OCI-LY3 (cell line): ENCODE results near the gene ACBD6.

Experiments
- H2AFZ ChIP-seq: fragments of 200-600, 300-600 bp; shearing (Covaris generic); 2 replicates; pipeline ENCODE4 v1.6.0; 2014; ENCODE audit warnings: antibody characterized with exemption, low read depth, low read length
- H3K27ac ChIP-seq: fragments of 200-600, 300-600 bp; sonication (generic); 2 replicates; pipeline ENCODE4 v1.5.1; 2014; ENCODE audit warnings: mild to moderate bottlenecking, low read length, moderate library complexity, mixed read lengths
- H3K27me3 ChIP-seq: fragments of 200-600, 300-600 bp; sonication (generic); 2 replicates; pipeline ENCODE4 v1.6.1; 2014; ENCODE audit warnings: low read depth, low read length, mixed read lengths
- H3K36me3 ChIP-seq: fragments of 200-600, 300-600 bp; sonication (generic); replicated peaks from 2 replicates; pipeline ENCODE3; 2014; ENCODE audit warnings: low read depth, low read length, mixed read lengths
- H3K4me1 ChIP-seq: fragments of 300-600, 200-600 bp; sonication (generic); 2 replicates; pipeline ENCODE4 v1.6.1; 2014; ENCODE audit warnings: low read length, mixed read lengths
- H3K4me2 ChIP-seq: fragments of 200-600, 300-600 bp; sonication (generic); 2 replicates; pipeline ENCODE4 v1.6.1; 2014; ENCODE audit warnings: low read length, mixed read lengths
- H3K4me3 ChIP-seq: fragments of 300-600, 200-600 bp; sonication (generic); 2 replicates; pipeline ENCODE4 v1.5.1; 2014; ENCODE audit warnings: antibody characterized with exemption, mild to moderate bottlenecking, low read length, moderate library complexity
- H3K79me2 ChIP-seq: fragments of 300-600, 200-600 bp; shearing (Covaris generic); 2 replicates; pipeline ENCODE4 v1.6.1; 2014; ENCODE audit warnings: mild to moderate bottlenecking, low read length, mixed read lengths
- H3K9ac ChIP-seq: fragments of 300-600, 200-600 bp; shearing (Covaris generic); 2 replicates; pipeline ENCODE4 v1.6.0; 2014; ENCODE audit warnings: mild to moderate bottlenecking, low read length, moderate library complexity
- H3K9me3 ChIP-seq: fragments of 200-600, 300-600 bp; shearing (Covaris generic); 2 replicates; pipeline ENCODE4 v1.6.1; 2014; ENCODE audit warnings: low read length, mixed read lengths; ENCODE audit not compliant: insufficient read depth
- H4K20me1 ChIP-seq: fragments of 200-600, 300-600 bp; sonication (generic); 2 replicates; pipeline ENCODE4 v1.6.1; 2016; ENCODE audit warnings: low read length, mixed read lengths; ENCODE audit not compliant: insufficient read depth
- EZH2phosphoT487 ChIP-seq: fragments of 200-600 bp; shearing (Covaris generic); IDR thresholded peaks from 2 replicates; pipeline ENCODE4 v1.6.1; 2018; ENCODE audit warnings: antibody characterized with exemption, mixed run types, low read depth
- TF ChIP-seq, protein P1 (sequence below): fragments of 200-600, 300-600 bp; sonication (generic); IDR thresholded peaks from 2 replicates; pipeline ENCODE4 v1.5.1; 2014; ENCODE audit warnings: antibody characterized with exemption, low read length, low read depth

Gene ACBD6

DNA sequence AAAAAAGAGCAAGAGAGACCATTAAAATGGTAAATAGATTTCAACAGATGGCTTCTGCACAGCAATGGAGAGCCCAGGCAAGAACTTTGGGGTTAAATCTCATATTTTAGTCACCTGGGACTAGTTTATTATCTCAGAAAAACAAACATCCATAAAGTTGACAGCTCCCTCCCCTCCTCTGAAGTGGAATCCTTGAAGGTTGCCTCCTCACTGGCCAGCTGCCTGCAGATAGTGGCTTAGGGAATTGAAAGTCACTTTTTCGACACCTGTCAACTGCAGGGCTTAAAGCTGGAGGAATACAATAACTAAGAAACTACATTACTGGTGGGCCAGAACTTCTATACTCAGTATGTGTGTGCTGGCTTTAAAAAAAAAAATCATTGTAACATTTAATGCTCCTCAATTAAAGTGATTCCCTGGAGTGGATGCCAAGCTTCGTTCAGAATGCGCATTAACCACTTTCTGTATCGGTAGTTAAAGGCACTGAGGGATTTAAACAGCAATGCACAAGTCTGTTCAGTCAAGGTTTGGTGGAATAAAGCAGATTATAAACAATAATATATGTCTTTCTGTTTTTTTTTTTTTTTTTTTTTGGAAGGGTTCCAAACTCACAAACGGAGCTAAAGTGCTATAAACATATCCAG, 219.9 kb downstream of the ACBD6 start:
- H4K20me1 ChIP-seq, result no peaks in the 10 kb centered on the region
- H3K4me1 ChIP-seq, result no peaks in the 10 kb centered on the region
- no peak for TF ChIP-seq EZH2phosphoT487
- TF ChIP-seq, protein P1, sequence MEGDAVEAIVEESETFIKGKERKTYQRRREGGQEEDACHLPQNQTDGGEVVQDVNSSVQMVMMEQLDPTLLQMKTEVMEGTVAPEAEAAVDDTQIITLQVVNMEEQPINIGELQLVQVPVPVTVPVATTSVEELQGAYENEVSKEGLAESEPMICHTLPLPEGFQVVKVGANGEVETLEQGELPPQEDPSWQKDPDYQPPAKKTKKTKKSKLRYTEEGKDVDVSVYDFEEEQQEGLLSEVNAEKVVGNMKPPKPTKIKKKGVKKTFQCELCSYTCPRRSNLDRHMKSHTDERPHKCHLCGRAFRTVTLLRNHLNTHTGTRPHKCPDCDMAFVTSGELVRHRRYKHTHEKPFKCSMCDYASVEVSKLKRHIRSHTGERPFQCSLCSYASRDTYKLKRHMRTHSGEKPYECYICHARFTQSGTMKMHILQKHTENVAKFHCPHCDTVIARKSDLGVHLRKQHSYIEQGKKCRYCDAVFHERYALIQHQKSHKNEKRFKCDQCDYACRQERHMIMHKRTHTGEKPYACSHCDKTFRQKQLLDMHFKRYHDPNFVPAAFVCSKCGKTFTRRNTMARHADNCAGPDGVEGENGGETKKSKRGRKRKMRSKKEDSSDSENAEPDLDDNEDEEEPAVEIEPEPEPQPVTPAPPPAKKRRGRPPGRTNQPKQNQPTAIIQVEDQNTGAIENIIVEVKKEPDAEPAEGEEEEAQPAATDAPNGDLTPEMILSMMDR, result no peak
- H3K27ac ChIP-seq, result no peak overlapping the region
- H3K9ac ChIP-seq, result no peak overlapping the region
- peaks cover 2% of the 10 kb centered on the region for H3K36me3 ChIP-seq
- H3K4me3 ChIP-seq, result no peak overlapping the region
- no peaks in the 10 kb centered on the region for H3K79me2 ChIP-seq
- no peak overlapping the region for H3K4me2 ChIP-seq
- no peaks in the 10 kb centered on the region for H3K9me3 ChIP-seq
- H3K27me3 ChIP-seq, result no peaks in the 10 kb centered on the region
- H2AFZ ChIP-seq, result no peak overlapping the region

DNA sequence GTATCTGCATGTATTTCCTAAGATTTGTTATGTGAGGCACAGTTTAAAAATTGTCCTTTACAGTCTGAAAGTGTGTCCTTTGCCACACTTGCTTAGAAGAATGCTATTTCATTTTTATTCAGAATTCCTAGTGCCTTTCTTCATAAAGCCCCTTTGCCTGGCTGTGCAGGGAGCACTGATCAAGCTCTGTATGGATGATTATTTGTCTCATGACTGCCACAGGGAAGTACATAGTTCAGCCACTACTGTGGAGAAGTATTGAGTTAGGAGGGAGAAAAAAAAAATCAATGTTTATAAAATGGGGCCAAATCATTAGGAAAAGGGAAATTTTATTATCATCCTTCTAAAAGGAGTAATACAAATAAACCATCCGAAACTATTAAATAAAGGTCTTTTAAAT, 220.9 kb downstream of the ACBD6 start:
- TF ChIP-seq EZH2phosphoT487, result no peak
- TF ChIP-seq, protein P1, result no peak
- Histone ChIP-seq H3K9ac (no peak overlapping the region), H3K4me2 (no peak overlapping the region), H3K4me1 (no peaks in the 10 kb centered on the region), H3K36me3 (peaks cover 6% of the 10 kb centered on the region), H2AFZ (no peak overlapping the region), H3K27me3 (no peaks in the 10 kb centered on the region), H3K9me3 (no peaks in the 10 kb centered on the region), H3K27ac (no peak overlapping the region), H4K20me1 (no peaks in the 10 kb centered on the region), H3K4me3 (no peak overlapping the region), H3K79me2 (no peaks in the 10 kb centered on the region)

DNA sequence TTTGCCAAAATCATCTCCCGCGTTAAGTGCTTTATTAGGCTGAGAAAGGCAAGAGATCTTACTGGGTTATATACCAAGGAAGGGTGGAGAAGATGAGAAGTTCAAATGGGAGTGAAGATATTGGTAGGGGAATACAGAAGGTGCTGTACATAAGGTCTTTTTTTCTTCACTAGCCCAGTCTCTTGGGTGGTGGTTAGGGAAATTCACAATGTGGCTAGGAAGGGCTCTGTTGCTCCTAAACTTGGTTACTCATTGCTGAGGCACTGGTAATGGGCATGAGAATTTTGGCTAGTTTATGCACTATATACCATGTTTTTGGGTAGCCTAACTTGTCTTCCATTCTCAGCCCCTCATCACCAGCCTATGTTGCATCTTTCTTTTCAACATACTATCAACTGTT, 221.8 kb downstream of the ACBD6 start:
- Histone ChIP-seq H2AFZ (no peak overlapping the region), H3K4me3 (no peak overlapping the region), H4K20me1 (no peaks in the 10 kb centered on the region), H3K9ac (no peak overlapping the region), H3K9me3 (no peaks in the 10 kb centered on the region), H3K27me3 (no peaks in the 10 kb centered on the region), H3K79me2 (no peaks in the 10 kb centered on the region), H3K27ac (no peak overlapping the region), H3K4me2 (no peak overlapping the region), H3K36me3 (peaks cover 6% of the 10 kb centered on the region), H3K4me1 (no peaks in the 10 kb centered on the region)
- TF ChIP-seq, protein P1, result no peak
- no peak for TF ChIP-seq EZH2phosphoT487

DNA sequence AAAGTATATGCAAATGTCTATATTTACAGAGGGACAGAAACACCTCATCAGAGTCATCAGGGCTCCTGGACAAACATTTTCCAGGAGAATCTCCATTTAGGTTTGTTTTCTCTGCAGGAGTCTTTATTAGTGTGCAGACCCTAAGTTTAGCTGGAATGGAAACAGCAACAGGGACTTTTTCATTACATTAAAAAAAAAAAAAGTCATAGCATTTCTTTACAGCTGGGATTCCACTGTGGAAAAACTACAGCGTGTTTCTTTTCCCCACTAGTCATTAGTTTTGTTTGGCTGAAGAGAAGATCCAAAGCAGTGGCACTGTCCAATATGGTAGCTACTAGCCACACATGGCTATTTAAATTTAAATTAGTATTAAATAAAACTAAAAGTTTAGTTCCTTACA, 222.7 kb downstream of the ACBD6 start:
- no peak for TF ChIP-seq EZH2phosphoT487
- TF ChIP-seq, protein P1, result no peak
- Histone ChIP-seq H4K20me1 (no peaks in the 10 kb centered on the region), H3K9me3 (no peaks in the 10 kb centered on the region), H3K4me3 (no peak overlapping the region), H3K9ac (no peak overlapping the region), H3K4me2 (no peak overlapping the region), H2AFZ (no peak overlapping the region), H3K79me2 (no peaks in the 10 kb centered on the region), H3K36me3 (peaks cover 8% of the 10 kb centered on the region), H3K27me3 (no peaks in the 10 kb centered on the region), H3K4me1 (no peaks in the 10 kb centered on the region), H3K27ac (no peak overlapping the region)
